ENCODE results near the gene MCAM. TPM values are rescaled to one million over a fixed set of nuclear protein-coding genes. Genes with fewer than 3 reads are reported as not detected.

Gene MCAM
- polyA plus RNA-seq, 3 donors = not detected

DNA sequence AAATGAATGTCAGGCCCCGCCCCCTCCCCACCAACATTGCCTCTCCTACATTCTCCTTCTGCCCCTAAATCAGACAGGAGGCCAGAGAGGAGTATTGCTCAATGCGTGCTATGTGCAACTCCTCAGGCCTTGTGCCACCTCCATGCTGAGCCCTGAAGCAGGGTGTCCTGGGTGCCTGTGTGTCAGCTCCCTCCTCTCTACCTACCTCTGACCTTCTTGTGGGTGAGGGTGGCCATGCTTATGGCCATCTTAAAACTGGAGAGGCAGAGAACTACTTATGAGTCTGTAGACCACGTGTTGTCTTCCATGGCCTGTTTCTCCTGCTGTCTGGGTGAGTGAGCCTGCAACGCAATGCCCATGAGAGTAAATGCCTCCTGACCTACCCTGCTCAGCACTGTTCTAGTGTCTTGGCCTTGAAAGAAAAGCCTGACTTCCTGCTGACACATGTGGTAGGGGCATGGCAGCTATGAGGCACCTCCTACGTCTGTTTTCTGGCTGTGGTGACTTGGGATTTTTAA, 10.5 kb downstream of the MCAM start:
- Histone ChIP-seq H3K9me3 (replicated peaks in 1 of 2; ENCODE audit: control insufficient read depth in 1 of 2, insufficient read depth in 1 of 2, low read length in 2 of 2) (no peaks in the 10 kb centered on the region), H3K36me3 (replicated peaks in 1 of 2; ENCODE audit: control insufficient read depth in 1 of 2, insufficient read depth in 2 of 2, low read length in 2 of 2) (peaks cover 63 to 82% of the 10 kb centered on the region in 2 donors), H2AFZ (ENCODE audit: insufficient read depth, low read depth, low read length, poor library complexity, severe bottlenecking) (no peak overlapping the region), H3K4me2 (replicated peaks; ENCODE audit: extremely low read depth, low read length, poor library complexity, severe bottlenecking) (no peak overlapping the region), H3K4me1 (ENCODE audit: control insufficient read depth in 1 of 2, insufficient read depth in 2 of 2, low read length in 2 of 2) (no peaks in the 10 kb centered on the region), H4K20me1 (ENCODE audit: insufficient read depth, low read length) (peaks cover 80% of the 10 kb centered on the region), H3K4me3 (replicated peaks in 1 of 3; ENCODE audit: low read depth in 2 of 3, low read length in 3 of 3) (no peak overlapping the region), H3K9ac (ENCODE audit: insufficient read depth, low read length, poor library complexity, severe bottlenecking) (no peak overlapping the region), H3K79me2 (ENCODE audit: insufficient read depth, low read length) (no peaks in the 10 kb centered on the region), H3K27me3 (ENCODE audit: control insufficient read depth in 2 of 2, insufficient read depth in 2 of 2, low read length in 2 of 2) (no peaks in the 10 kb centered on the region), H3K27ac (ENCODE audit: low read depth in 1 of 2, low read length in 2 of 2) (peak overlapping the region in 1 of 2 donors; percentile 4)
- H3K36me3 Mint-ChIP-seq = peaks cover 67 to 84% of the 10 kb centered on the region in 2 donors
- H3K4me1 Mint-ChIP-seq = no peaks in the 10 kb centered on the region
- no peaks in the 10 kb centered on the region for H3K9me3 Mint-ChIP-seq
- WGBS (ENCODE audit: insufficient coverage) = 93% methylated on average over 3 of the region's 5 CpGs
- TF ChIP-seq, protein P1, sequence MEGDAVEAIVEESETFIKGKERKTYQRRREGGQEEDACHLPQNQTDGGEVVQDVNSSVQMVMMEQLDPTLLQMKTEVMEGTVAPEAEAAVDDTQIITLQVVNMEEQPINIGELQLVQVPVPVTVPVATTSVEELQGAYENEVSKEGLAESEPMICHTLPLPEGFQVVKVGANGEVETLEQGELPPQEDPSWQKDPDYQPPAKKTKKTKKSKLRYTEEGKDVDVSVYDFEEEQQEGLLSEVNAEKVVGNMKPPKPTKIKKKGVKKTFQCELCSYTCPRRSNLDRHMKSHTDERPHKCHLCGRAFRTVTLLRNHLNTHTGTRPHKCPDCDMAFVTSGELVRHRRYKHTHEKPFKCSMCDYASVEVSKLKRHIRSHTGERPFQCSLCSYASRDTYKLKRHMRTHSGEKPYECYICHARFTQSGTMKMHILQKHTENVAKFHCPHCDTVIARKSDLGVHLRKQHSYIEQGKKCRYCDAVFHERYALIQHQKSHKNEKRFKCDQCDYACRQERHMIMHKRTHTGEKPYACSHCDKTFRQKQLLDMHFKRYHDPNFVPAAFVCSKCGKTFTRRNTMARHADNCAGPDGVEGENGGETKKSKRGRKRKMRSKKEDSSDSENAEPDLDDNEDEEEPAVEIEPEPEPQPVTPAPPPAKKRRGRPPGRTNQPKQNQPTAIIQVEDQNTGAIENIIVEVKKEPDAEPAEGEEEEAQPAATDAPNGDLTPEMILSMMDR (IDR thresholded peaks at IDR 0.05) = no peak
- peaks cover 3 to 4% (median 4%) of the 10 kb centered on the region in 3 donors for H3K27me3 Mint-ChIP-seq (ENCODE audit: low read depth in 3 of 3)
- H3K4me3 Mint-ChIP-seq = no peak overlapping the region
- no peak for DNase-seq
- H3K27ac Mint-ChIP-seq = peak overlapping the region in 1 of 7 donors; percentile 23
- intact Hi-C loops (cut with micrococcal nuclease) = no loop called here

DNA sequence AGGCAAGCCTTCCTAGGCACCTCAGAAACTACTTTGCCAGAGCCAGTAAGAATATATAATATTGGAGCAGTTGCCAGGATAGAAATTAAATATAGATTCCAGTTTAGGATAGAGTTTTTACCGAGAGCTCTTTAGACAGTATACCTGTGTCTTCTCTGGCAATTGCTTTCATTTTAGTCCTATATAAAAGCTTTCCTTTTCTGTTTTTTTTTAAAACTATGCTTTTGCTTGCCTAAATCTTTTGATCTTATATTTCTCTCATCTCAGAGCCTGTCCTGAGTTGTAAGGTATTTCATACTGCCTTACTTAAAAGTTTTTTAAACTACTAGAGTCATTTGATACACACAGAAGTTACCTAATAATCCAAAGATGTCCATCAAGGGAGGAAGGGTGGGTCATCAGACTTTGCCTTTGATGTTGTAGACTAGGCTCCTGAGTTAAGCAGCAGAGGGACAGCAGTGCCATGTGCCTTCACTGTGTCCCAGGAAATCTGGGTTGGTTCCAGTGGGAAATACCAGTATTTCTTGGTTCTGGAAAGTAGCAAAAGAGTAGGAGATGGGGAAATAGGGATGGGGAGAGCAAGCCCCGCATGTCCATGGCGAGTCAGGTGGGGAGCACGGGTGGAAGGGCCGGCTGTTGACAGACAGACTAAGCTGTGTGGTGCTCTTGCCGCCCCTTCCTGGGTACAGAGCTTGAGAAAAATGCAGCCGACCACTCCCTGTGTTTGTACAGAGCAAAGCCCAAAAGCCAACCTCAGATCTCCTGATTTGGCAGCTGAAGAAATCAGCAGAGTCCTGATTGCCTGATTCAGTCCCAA, 11.2 kb downstream of the MCAM start:
- Mint-ChIP-seq H3K36me3 (peaks cover 73 to 89% of the 10 kb centered on the region in 2 donors), H3K9me3 (no peaks in the 10 kb centered on the region), H3K27ac (peak overlapping the region in 3 of 7 donors; percentile 13 to 60 (median 21)), H3K4me3 (no peak overlapping the region), H3K27me3 (ENCODE audit: low read depth in 3 of 3) (peaks cover 1 to 4% (median 3%) of the 10 kb centered on the region in 3 donors), H3K4me1 (no peaks in the 10 kb centered on the region)
- DNase-seq = no peak
- TF ChIP-seq, protein P1 (IDR thresholded peaks at IDR 0.05) = no peak
- H3K9me3 ChIP-seq (replicated peaks in 1 of 2; ENCODE audit: control insufficient read depth in 1 of 2, insufficient read depth in 1 of 2, low read length in 2 of 2) = no peaks in the 10 kb centered on the region
- H3K4me3 ChIP-seq (replicated peaks in 1 of 3; ENCODE audit: low read depth in 2 of 3, low read length in 3 of 3) = no peak overlapping the region
- no peak overlapping the region for H3K4me2 ChIP-seq (replicated peaks; ENCODE audit: extremely low read depth, low read length, poor library complexity, severe bottlenecking)
- no peak overlapping the region for H3K9ac ChIP-seq (ENCODE audit: insufficient read depth, low read length, poor library complexity, severe bottlenecking)
- H4K20me1 ChIP-seq (ENCODE audit: insufficient read depth, low read length) = peaks cover 87% of the 10 kb centered on the region
- peak overlapping the region in 1 of 2 donors; percentile 4 for H3K27ac ChIP-seq (ENCODE audit: low read depth in 1 of 2, low read length in 2 of 2)
- intact Hi-C loops (cut with micrococcal nuclease) = no loop called here
- H3K79me2 ChIP-seq (ENCODE audit: insufficient read depth, low read length) = no peaks in the 10 kb centered on the region
- H3K27me3 ChIP-seq (ENCODE audit: control insufficient read depth in 2 of 2, insufficient read depth in 2 of 2, low read length in 2 of 2) = no peaks in the 10 kb centered on the region
- H3K36me3 ChIP-seq (replicated peaks in 1 of 2; ENCODE audit: control insufficient read depth in 1 of 2, insufficient read depth in 2 of 2, low read length in 2 of 2) = peaks cover 70 to 89% of the 10 kb centered on the region in 2 donors
- WGBS (ENCODE audit: insufficient coverage) = 96% methylated on average over 6 of the region's 7 CpGs
- no peaks in the 10 kb centered on the region for H3K4me1 ChIP-seq (ENCODE audit: control insufficient read depth in 1 of 2, insufficient read depth in 2 of 2, low read length in 2 of 2)
- H2AFZ ChIP-seq (ENCODE audit: insufficient read depth, low read depth, low read length, poor library complexity, severe bottlenecking) = no peak overlapping the region

All from CD14-positive monocyte (primary cell).